Measurements from ENCODE around the gene STON2. TPM values are rescaled to one million over a fixed set of nuclear protein-coding genes. Genes with fewer than 3 reads are reported as not detected.

Gene STON2
- total RNA-seq, 1 donor from 2014 or later, result 0.30 TPM

Other genes starting within 250 kb of the STON2 start
- gene GTF2A1, start 179.4 kb downstream of the STON2 start, total RNA-seq, result 42.6 and 43.4 TPM in 2 replicates
- 57.4 and 58.8 TPM in 2 replicates for gene SEL1L, start 133.5 kb upstream of the STON2 start, total RNA-seq

Data from activated CD4-positive, alpha-beta T cell treated with anti-CD3 and anti-CD28 coated beads, Interleukin-2, amount 10 ng/mL, durations not matched to agents 24 days and 14 days (primary cell).